Measurements from ENCODE around the gene PEX14.

PEX14 gene

GRCh38 chr1:10671622-10672342 lies 197.0 kb downstream of the PEX14 start:
- DNase-seq = no peak

DNA sequence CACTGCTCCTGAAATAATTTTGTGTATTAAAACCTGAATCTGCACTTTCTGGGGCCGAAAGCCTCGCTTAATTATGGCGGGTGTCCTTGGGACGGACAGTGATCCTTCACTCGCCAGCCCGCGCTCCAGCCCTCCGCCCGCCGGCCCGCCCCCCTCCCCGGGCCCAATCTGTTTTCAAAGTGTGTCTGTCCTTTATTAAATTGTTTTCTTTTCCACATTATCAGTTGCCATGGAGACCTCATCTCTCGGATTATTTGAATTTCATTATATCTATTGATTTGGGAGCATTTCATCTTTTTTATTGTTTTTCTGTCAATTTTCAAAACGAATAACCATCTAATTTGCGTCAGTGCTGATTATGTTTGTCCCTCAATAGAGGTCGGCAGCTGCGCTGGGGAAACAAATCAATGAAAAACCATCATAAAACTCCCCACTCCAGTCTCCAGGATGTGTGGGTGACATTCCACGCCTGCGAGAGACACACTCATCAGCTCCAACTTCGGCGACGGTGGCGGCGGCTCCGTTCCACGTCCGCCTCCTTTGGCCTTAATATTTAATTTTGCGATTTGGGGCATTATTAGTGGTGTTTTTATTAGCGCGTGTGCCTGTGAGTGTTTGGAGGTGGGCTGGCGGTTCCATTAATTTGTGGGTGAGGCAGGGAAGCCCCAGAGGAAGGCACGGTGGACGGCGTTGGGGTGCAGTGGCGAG lies 197.7 kb downstream of the PEX14 start:
- DNase-seq = no peak

DNA sequence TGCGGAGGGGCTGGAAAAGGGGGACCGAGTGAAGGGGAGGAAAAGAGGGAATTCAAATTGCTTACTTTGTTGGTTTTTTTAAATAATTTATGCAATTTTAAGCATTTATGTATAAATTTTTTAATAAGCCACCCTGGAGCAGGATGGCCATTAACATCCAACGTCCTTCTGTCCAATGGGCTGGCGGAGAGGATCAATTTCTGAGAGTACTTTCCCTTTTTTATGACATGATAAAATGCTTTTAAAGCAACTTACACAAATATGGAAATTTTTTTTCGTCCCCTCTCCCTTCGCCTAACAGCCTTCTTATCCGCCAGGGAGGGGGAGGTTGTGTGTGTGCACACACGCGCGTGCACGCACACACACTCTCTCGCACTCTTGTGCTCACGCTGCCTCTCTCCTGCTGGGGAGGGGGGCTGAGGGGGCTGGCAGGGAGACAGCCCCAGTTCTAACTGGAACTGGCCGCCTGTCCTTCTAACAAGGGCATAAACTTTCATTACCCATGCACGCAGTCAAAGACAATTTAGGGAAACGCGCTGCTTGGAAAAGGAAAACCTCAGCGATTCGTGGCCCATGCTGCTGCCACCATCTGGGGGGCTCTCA lies 198.5 kb downstream of the PEX14 start:
- no peak for DNase-seq

GRCh38 chr1:10674222-10674621 lies 199.5 kb downstream of the PEX14 start:
- DNase-seq = no peak

- DNase-seq = no peak
Observed at GRCh38 chr1:10674700-10675609, 200.2 kb downstream of the PEX14 start.

DNA sequence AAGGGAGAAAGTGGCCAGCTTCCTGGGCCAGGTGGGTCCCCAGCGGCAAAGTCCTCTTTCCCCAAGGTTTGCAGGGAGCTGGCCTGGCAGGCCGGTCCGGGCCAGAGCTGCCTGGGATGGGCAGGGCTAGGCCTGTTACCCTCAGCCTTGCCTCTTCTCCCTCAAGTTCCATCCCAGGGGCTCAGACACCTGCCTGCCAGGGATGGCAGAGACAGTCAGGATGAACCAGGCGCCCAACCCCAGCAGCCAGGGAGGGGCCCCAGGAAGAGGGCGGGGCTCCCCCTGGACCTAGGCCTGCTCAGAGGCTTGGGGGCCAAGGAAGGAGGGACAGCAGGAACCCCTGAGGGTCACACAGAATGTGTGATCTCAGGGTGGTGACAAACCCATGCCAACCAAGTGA lies 201.1 kb downstream of the PEX14 start:
- no peak for DNase-seq

GRCh38 chr1:10676963-10677362 lies 202.2 kb downstream of the PEX14 start:
- DNase-seq = no peak

DNA sequence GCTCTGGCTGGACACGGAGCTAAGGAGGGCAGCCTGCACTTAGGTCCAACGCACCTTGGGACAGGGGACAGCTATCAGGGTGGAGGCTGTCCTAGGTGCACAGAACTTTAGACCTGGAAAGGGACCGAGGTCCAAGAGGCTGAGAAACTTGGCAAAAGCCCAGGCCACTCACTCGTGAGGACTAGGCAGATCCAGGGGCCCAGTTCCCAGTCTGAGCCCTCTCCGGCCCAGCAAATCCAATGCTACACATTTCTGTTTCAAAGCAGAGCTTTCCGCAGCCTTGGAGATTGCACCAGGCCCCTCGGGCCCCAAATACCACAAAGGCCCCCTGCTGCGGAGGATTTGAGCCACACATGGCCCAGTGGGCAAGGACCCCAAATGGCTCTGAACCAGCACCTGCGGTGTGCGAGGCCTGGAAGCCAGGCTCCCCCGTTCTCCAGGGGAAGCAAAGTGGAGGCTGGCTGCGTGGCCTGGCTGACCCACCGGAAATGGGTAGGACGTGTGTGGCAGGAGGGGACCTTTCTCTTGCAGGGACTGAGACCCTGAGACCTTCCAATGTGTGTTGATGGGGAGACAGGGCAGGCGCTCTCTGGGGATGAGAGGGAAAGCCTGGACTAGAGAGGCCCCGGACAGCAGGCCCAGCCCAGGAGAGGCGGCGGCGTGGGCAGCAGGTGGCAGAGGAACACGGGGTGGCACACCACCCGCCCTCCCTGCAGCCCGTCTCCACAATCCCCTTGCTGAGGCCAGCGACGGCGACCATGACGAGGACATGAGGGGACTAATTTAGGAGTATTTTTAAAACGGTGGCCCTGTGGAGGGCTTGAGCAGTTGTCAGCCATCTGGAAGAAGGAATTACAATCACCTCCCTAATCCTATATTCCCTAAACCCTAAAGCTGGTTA lies 203.0 kb downstream of the PEX14 start:
- no peak for DNase-seq

DNA sequence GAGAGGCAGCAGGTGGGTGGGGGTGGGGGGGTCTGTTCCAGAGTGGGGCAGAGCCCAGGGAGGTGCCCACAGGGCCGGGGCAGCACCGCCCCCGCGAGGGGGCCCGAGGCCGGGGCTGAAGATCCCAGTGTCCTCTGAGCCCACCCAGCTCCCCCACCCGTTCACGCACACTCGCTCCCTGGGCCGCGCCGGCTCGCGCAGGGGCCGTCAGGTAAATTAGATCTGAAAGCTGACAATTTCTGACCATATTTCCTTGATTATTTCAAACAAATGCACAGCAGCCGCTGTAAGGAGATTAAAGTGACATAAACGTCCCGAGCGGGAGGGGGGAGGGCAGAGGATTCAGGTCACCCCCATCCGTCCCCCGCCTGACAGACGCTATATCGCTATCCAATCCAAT lies 203.7 kb downstream of the PEX14 start:
- no peak for DNase-seq

DNA sequence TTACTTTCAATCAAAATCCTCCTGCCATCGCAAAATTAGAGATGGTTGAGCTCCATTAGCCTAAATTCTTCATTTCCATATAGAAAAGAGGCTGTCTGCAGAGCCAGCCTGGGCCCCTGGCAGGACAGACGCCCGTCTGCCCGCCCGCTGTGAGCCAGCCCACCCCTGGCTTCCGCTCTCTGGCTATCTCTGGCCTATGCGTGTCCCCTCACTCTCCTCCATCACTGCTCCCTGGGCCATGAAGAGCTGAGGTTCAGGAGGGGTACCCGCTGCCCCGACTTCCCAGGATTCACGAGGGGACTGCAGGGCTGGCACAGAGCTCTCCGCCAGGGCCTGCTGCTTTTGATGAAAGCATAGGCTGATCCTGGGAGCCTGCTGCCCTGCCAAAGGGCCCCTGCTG lies 204.1 kb downstream of the PEX14 start:
- DNase-seq = no peak

DNA sequence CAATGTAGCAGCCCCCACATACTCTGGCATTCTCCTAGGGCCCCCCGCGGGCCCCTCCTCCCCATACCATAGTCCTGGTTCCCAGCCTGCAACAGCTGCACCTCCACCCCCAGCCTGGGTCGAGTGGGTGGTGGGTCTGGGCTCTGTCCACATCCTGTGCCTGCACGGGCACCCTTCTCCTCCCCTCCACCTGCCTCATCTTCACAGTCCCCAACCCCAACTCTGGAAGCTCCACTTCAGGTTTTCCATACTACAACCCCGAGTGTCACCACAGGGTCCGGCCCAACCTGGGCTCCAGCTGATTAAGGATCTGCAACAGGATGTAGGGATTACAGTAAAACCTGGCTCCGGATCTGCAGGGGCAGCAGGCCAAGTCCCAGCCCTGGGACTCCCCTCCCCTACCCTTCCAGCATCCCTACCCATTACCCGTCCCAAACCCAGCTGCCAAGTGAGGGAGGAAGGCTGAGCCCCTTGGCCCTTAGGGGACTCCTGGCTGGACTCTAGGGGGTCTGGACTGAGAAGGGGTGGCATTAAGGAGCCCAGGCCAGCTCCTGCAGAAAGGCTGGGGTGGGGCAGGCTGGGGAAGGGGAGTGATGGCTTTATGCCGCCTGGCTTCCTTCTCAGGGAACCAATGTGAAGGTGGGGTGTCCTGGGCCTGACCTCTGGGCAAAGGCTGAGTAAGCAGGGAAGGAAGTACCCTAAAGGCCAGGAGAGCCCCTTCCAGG lies 204.9 kb downstream of the PEX14 start:
- DNase-seq = peak; percentile 37
